GM18858 (cell line): ENCODE results near the gene CCDC160.
"Not testable (repeated sequence)": the region's sequence is repeated elsewhere in the genome, so short reads cannot be mapped to it uniquely, and the experiment has no call there.

Experiments
- ATAC-seq: cut with Tn5 transposase; IDR thresholded peaks from one replicate; pipeline ENCODE4 v1.9.1; 2021; ENCODE audit not compliant: unreplicated experiment

The CCDC160 gene

GRCh38 chrX:134236626-134237614, at the start of gene CCDC160:
Gene CCDC160 (plus strand): TSS chrX:134237182. CDS start chrX:134244801, 7,619 bp downstream.
- ATAC-seq: no peak

- no peak for ATAC-seq
Observed at GRCh38 chrX:134191281-134191680, 45.7 kb upstream of the CCDC160 start.

- no peak for ATAC-seq
Observed at GRCh38 chrX:134194915-134195314, 42.1 kb upstream of the CCDC160 start.

GRCh38 chrX:134202561-134202960, 34.4 kb upstream of the CCDC160 start:
- no peak for ATAC-seq

- no peak for ATAC-seq
Observed at GRCh38 chrX:134206221-134206620, 30.8 kb upstream of the CCDC160 start.

- no peak for ATAC-seq
Observed at GRCh38 chrX:134210465-134210864, 26.5 kb upstream of the CCDC160 start.

GRCh38 chrX:134235236-134235635, 1.7 kb upstream of the CCDC160 start:
- no peak for ATAC-seq

GRCh38 chrX:134238144-134238543, 1.2 kb downstream of the CCDC160 start:
- not testable (repeated sequence) for ATAC-seq

- ATAC-seq: no peak
Observed at GRCh38 chrX:134239016-134239415, 2.0 kb downstream of the CCDC160 start.

- ATAC-seq: no peak
Observed at GRCh38 chrX:134240209-134240608, 3.2 kb downstream of the CCDC160 start.

- no peak for ATAC-seq
Observed at GRCh38 chrX:134241960-134242619, 5.1 kb downstream of the CCDC160 start.

- no peak for ATAC-seq
Observed at GRCh38 chrX:134244043-134244442, 7.1 kb downstream of the CCDC160 start.

GRCh38 chrX:134246282-134246681, 9.3 kb downstream of the CCDC160 start:
- no peak for ATAC-seq

- ATAC-seq: no peak
Observed at GRCh38 chrX:134247492-134247891, 10.5 kb downstream of the CCDC160 start.

GRCh38 chrX:134249241-134249640, 12.3 kb downstream of the CCDC160 start:
- no peak for ATAC-seq

- ATAC-seq: no peak
Observed at GRCh38 chrX:134251241-134251640, 14.3 kb downstream of the CCDC160 start.

GRCh38 chrX:134254511-134254910, 17.5 kb downstream of the CCDC160 start:
- ATAC-seq: no peak

GRCh38 chrX:134255555-134255954, 18.6 kb downstream of the CCDC160 start:
- no peak for ATAC-seq

GRCh38 chrX:134256684-134257083, 19.7 kb downstream of the CCDC160 start:
- no peak for ATAC-seq

- ATAC-seq: no peak
Observed at GRCh38 chrX:134258202-134258601, 21.2 kb downstream of the CCDC160 start.

- ATAC-seq: not testable (repeated sequence)
Observed at GRCh38 chrX:134285934-134286333, 49.0 kb downstream of the CCDC160 start.

- ATAC-seq: no peak
Observed at GRCh38 chrX:134287346-134287745, 50.4 kb downstream of the CCDC160 start.
